Natural killer cell (primary cell): Measurements from ENCODE around the gene THAP5. TPM values are rescaled to one million over a fixed set of nuclear protein-coding genes. Genes with fewer than 3 reads are reported as not detected.
A peak's percentile ranks its signal among the peaks of the same experiment; 100 is the strongest.

Source experiments
- ATAC-seq, 3 donors: fragments of 150-1000 bp in 2 of 3; fragments of 200-7000 bp in 1 of 3; cut with Tn5 transposase; 1 replicate in 1 of 3; 2 replicates in 2 of 3; pipeline ENCODE4 v1.10.0; 2021; ENCODE audit warnings: mild to moderate bottlenecking in 2 of 3, moderate library complexity in 2 of 3
- DNase-seq, 2 donors: peaks; one replicate each; pipeline versions ENCODE4 v3.0.0 to v3.0.0-alpha.2; 2013 to 2021; ENCODE audit warnings: mixed read lengths in 1 of 2
- H3K27ac ChIP-seq: one replicate; pipeline ENCODE4 v1.5.1; 2013; ENCODE audit warnings: mild to moderate bottlenecking, low read length
- H3K27me3 ChIP-seq: one replicate; pipeline ENCODE4 v1.6.1; 2013; ENCODE audit warnings: low read length; ENCODE audit not compliant: control insufficient read depth, insufficient read depth
- H3K36me3 ChIP-seq: one replicate; pipeline ENCODE4 v1.6.1; 2013; ENCODE audit warnings: low read length; ENCODE audit not compliant: control insufficient read depth, insufficient read depth
- H3K4me1 ChIP-seq: one replicate; pipeline ENCODE4 v1.6.1; 2013; ENCODE audit warnings: low read length; ENCODE audit not compliant: control insufficient read depth, insufficient read depth
- H3K4me3 ChIP-seq: one replicate; pipeline ENCODE4 v1.5.1; 2013; ENCODE audit warnings: low read length
- H3K9me3 ChIP-seq: one replicate; pipeline ENCODE4 v1.6.1; 2013; ENCODE audit warnings: low read length; ENCODE audit not compliant: control insufficient read depth, insufficient read depth
- H3K27ac Mint-ChIP-seq, 2 donors: one replicate each; pipeline ENCODE4 v1.8.0; 2022; ENCODE audit warnings: mild to moderate bottlenecking in 2 of 2, mixed read lengths in 2 of 2, moderate library complexity in 1 of 2
- H3K27me3 Mint-ChIP-seq, 2 donors: one replicate each; pipeline ENCODE4 v1.8.0; 2022; ENCODE audit warnings: low read depth in 2 of 2, mixed read lengths in 2 of 2
- H3K36me3 Mint-ChIP-seq: one replicate; pipeline ENCODE4 v1.8.0; 2022; ENCODE audit warnings: mixed read lengths
- H3K4me1 Mint-ChIP-seq, 2 donors: one replicate each; pipeline ENCODE4 v1.8.0; 2022; ENCODE audit warnings: mixed read lengths in 2 of 2
- H3K4me3 Mint-ChIP-seq: one replicate; pipeline ENCODE4 v1.8.0; 2022; ENCODE audit warnings: mild to moderate bottlenecking, moderate library complexity, mixed read lengths
- H3K9me3 Mint-ChIP-seq, 2 donors: one replicate each; pipeline ENCODE4 v1.8.0; 2022; ENCODE audit warnings: mixed read lengths in 2 of 2
- CTCF ChIP-seq: fragments of 200-600 bp; IDR thresholded peaks from one replicate; pipeline ENCODE4 v1.8.0; 2022; ENCODE audit warnings: antibody characterized with exemption
- WGBS: methylation state at CpG from one replicate; pipeline ENCODE4 v1.1.7; 2013; ENCODE audit warnings: missing lambda C conversion rate; ENCODE audit not compliant: insufficient coverage; 5-methylcytosine and 5-hydroxymethylcytosine counted together
- intact Hi-C: fragments of 100-400 bp; cut with micrococcal nuclease; formaldehyde crosslinking; loops from one replicate; pipeline ENCODE4 v1.14.2; 2022
- total RNA-seq, 4 donors: library from RNA; stranded (reverse); fragments of 120-200 nt in 1 of 4; gene quantifications; one replicate each; pipeline versions ENCODE4 v1.2.3 to v1.2.4, GENCODE V29; 2013 to 2022

Gene THAP5
- total RNA-seq, 3 donors from 2014 or later (not counting 1 experiment from before 2014, with no cell fraction given): 13.8 to 21.0 (median 19.1) TPM

GRCh38 chr7:108578937-108579336, 9.4 kb upstream of the THAP5 start:
- H3K4me1 Mint-ChIP-seq: peaks cover 14 to 17% of the 10 kb centered on the region in 2 donors
- TF ChIP-seq CTCF: no peak
- H3K4me3 Mint-ChIP-seq: no peak overlapping the region
- H3K27ac ChIP-seq: no peak overlapping the region
- no peak overlapping the region for H3K4me3 ChIP-seq
- DNase-seq: no peak
- no peaks in the 10 kb centered on the region for H3K27me3 Mint-ChIP-seq
- no peak overlapping the region for H3K27ac Mint-ChIP-seq
- H3K9me3 Mint-ChIP-seq: no peaks in the 10 kb centered on the region
- no peaks in the 10 kb centered on the region for H3K4me1 ChIP-seq
- over 99% methylated on average over 7 of the region's 7 CpGs for WGBS
- intact Hi-C loops: no loop called here
- no peaks in the 10 kb centered on the region for H3K27me3 ChIP-seq
- ATAC-seq: no peak
- H3K36me3 ChIP-seq: peaks cover 33% of the 10 kb centered on the region
- no peaks in the 10 kb centered on the region for H3K36me3 Mint-ChIP-seq
- H3K9me3 ChIP-seq: no peaks in the 10 kb centered on the region

- no peak for TF ChIP-seq CTCF
- DNase-seq (no peak), ATAC-seq (no peak)
- H3K27me3 Mint-ChIP-seq: no peaks in the 10 kb centered on the region
- H3K9me3 Mint-ChIP-seq: no peaks in the 10 kb centered on the region
- H3K4me3 Mint-ChIP-seq: no peak overlapping the region
- Histone ChIP-seq H3K27ac (no peak overlapping the region), H3K4me1 (peaks cover 3% of the 10 kb centered on the region), H3K4me3 (no peak overlapping the region), H3K36me3 (peaks cover 53% of the 10 kb centered on the region), H3K27me3 (no peaks in the 10 kb centered on the region), H3K9me3 (no peaks in the 10 kb centered on the region)
- peak overlapping the region in 1 of 2 donors; percentile 24 for H3K27ac Mint-ChIP-seq
- intact Hi-C loops: no loop called here
- H3K36me3 Mint-ChIP-seq: no peaks in the 10 kb centered on the region
- WGBS: 100% methylated on average over 1 of the region's 1 CpG
- peaks cover 22 to 29% of the 10 kb centered on the region in 2 donors for H3K4me1 Mint-ChIP-seq
Measured at GRCh38 chr7:108576116-108576515, 6.6 kb upstream of the THAP5 start.

- WGBS: 98% methylated on average over 2 of the region's 2 CpGs
- Histone ChIP-seq H3K4me3 (no peak overlapping the region), H3K36me3 (peaks cover 52% of the 10 kb centered on the region), H3K9me3 (no peaks in the 10 kb centered on the region), H3K27ac (no peak overlapping the region), H3K4me1 (peaks cover 6% of the 10 kb centered on the region), H3K27me3 (no peaks in the 10 kb centered on the region)
- no peaks in the 10 kb centered on the region for H3K9me3 Mint-ChIP-seq
- H3K4me1 Mint-ChIP-seq: peaks cover 32 to 39% of the 10 kb centered on the region in 2 donors
- H3K4me3 Mint-ChIP-seq: no peak overlapping the region
- ATAC-seq: no peak
- H3K27me3 Mint-ChIP-seq: no peaks in the 10 kb centered on the region
- intact Hi-C loops: no loop called here
- no peak overlapping the region for H3K27ac Mint-ChIP-seq
- no peaks in the 10 kb centered on the region for H3K36me3 Mint-ChIP-seq
- no peak for DNase-seq
- TF ChIP-seq CTCF: no peak
Measured at GRCh38 chr7:108575156-108575555, 5.7 kb upstream of the THAP5 start.

GRCh38 chr7:108572480-108572879, 3.0 kb upstream of the THAP5 start:
- DNase-seq (no peak), ATAC-seq (no peak)
- H3K4me1 ChIP-seq: peaks cover 17% of the 10 kb centered on the region
- H3K27ac ChIP-seq: no peak overlapping the region
- H3K9me3 ChIP-seq: no peaks in the 10 kb centered on the region
- Mint-ChIP-seq H3K36me3 (no peaks in the 10 kb centered on the region), H3K27ac (no peak overlapping the region), H3K4me3 (no peak overlapping the region), H3K27me3 (no peaks in the 10 kb centered on the region), H3K9me3 (no peaks in the 10 kb centered on the region), H3K4me1 (peaks cover 56 to 64% of the 10 kb centered on the region in 2 donors)
- TF ChIP-seq CTCF: no peak
- intact Hi-C loops: no loop called here
- WGBS: no CpG with 5 or more reads among the region's 2 CpGs
- H3K36me3 ChIP-seq: peaks cover 42% of the 10 kb centered on the region
- H3K27me3 ChIP-seq: no peaks in the 10 kb centered on the region
- H3K4me3 ChIP-seq: no peak overlapping the region
